Esophagus muscularis mucosa (tissue), 4 donors: ENCODE measurements around the gene IDH2. TPM values are rescaled to one million over a fixed set of nuclear protein-coding genes. Genes with fewer than 3 reads are reported as not detected.

Experiments used
- DNase-seq: peaks from one replicate; pipeline ENCODE4 v3.0.0-alpha.2; 2017; ENCODE audit errors: extremely low spot score
- H3K27ac ChIP-seq, 4 donors: fragments of 200-600 bp; sonication (generic); replicated peaks in 1 of 4; 1 replicate in 3 of 4; 2 replicates in 1 of 4; pipeline ENCODE4 v1.5.1; 2016 to 2019; ENCODE audit warnings: mild to moderate bottlenecking in 1 of 4
- H3K27me3 ChIP-seq, 4 donors: fragments of 200-600 bp; sonication (generic); one replicate each; pipeline versions ENCODE4 v1.5.1 to v1.6.0; 2016 to 2019
- H3K36me3 ChIP-seq, 4 donors: fragments of 200-600 bp; sonication (generic); one replicate each; pipeline ENCODE4 v1.5.1; 2016 to 2019
- H3K4me1 ChIP-seq, 4 donors: fragments of 200-600 bp; sonication (generic); one replicate each; pipeline ENCODE4 v1.5.1; 2016 to 2019
- H3K4me3 ChIP-seq, 4 donors: fragments of 200-600 bp; sonication (generic); 1 replicate in 2 of 4; 2 replicates in 2 of 4; pipeline ENCODE4 v1.5.1; 2016 to 2019; ENCODE audit warnings: mild to moderate bottlenecking in 4 of 4, moderate library complexity in 1 of 4
- H3K9me3 ChIP-seq, 4 donors: fragments of 200-600 bp; sonication (generic); 1 replicate in 3 of 4; 2 replicates in 1 of 4; pipeline ENCODE4 v1.5.1; 2016 to 2019
- EP300 ChIP-seq: sonication (generic); formaldehyde crosslinking; IDR thresholded peaks from one replicate; pipeline ENCODE4 v1.6.1; 2017; ENCODE audit warnings: antibody characterized with exemption
- POLR2A ChIP-seq: fragments of 450-650 bp; IDR thresholded peaks from one replicate; pipeline ENCODE4 v1.6.1; 2017; ENCODE audit warnings: antibody characterized with exemption, moderate library complexity, mild to moderate bottlenecking, low read depth
- POLR2AphosphoS5 ChIP-seq, 2 donors: sonication (generic); formaldehyde crosslinking; IDR thresholded peaks; one replicate each; pipeline ENCODE4 v1.6.1; 2017; ENCODE audit warnings: antibody characterized with exemption in 2 of 2
- WGBS: methylation state at CpG from one replicate; pipeline ENCODE4 v1.1.5; 2018; 5-methylcytosine and 5-hydroxymethylcytosine counted together
- intact Hi-C: fragments of 100-400 bp; cut with DNase I; formaldehyde crosslinking; loops from one replicate; pipeline ENCODE4 v1.15.1; 2023
- total RNA-seq, 4 donors: library from RNA; depleted of rRNA; stranded (reverse); fragments of >200 nt; gene quantifications; one replicate each; pipeline versions ENCODE4 v1.1.0 to v1.2.1, GENCODE V29; 2016
- TF ChIP-seq, protein P1 (sequence below), 3 experiments: fragments of 200-600 bp in 2 of 3; fragments of 450-650 bp in 1 of 3; sonication (generic) in 2 of 3; IDR thresholded peaks; one replicate each; pipeline ENCODE4 v1.5.1; 2017 to 2019; ENCODE audit warnings: antibody characterized with exemption in 3 of 3, mild to moderate bottlenecking in 2 of 3, moderate library complexity in 1 of 3

IDH2 gene
- total RNA-seq, 4 donors from 2014 or later, result 119 to 228 (median 171) TPM

DNA sequence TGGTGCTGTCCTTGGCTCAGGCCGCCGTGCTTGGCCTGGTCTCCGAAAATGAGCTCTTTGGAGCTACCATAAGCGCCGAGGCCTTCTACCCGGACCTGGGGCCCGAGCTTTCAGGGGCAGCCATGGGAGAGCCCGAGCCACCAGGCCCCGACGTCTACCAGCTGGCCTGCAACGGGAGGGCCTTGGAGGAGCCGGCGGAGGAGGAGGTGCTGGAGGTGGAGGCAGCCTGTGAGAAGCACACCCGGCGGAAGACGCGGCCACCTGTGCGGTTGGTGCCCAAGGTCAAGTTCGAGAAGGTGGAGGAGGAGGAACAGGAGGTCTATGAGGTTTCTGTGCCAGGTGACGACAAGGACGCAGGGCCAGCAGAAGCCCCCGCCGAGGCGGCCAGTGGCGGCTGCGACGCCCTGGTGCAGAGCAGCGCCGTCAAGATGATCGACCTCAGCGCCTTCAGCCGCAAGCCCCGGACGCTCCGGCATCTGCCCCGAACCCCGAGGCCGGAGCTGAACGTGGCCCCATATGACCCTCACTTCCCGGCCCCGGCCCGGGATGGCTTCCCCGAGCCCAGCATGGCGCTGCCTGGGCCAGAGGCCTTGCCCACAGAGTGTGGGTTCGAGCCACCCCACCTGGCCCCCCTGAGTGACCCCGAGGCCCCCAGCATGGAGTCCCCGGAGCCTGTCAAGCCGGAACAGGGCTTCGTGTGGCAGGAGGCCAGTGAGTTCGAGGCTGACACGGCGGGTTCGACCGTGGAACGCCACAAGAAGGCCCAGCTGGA, 34.9 kb downstream of the IDH2 start:
- intact Hi-C loops, result loop anchor here (5.0 kb wide), 1 partner anchor 65 kb away; the partner anchor contains the start of gene ZNF710
- peaks cover 0 to 25% (median 19%) of the 10 kb centered on the region in 4 donors for H3K36me3 ChIP-seq
- no peak for DNase-seq
- H3K27me3 ChIP-seq, result no peaks in the 10 kb centered on the region
- no peaks in the 10 kb centered on the region for H3K9me3 ChIP-seq
- H3K4me3 ChIP-seq, result no peak overlapping the region
- TF ChIP-seq POLR2A (no peak), POLR2AphosphoS5 (IDR thresholded peaks at IDR 0.05) (no peak), EP300 (no peak)
- TF ChIP-seq, protein P1, sequence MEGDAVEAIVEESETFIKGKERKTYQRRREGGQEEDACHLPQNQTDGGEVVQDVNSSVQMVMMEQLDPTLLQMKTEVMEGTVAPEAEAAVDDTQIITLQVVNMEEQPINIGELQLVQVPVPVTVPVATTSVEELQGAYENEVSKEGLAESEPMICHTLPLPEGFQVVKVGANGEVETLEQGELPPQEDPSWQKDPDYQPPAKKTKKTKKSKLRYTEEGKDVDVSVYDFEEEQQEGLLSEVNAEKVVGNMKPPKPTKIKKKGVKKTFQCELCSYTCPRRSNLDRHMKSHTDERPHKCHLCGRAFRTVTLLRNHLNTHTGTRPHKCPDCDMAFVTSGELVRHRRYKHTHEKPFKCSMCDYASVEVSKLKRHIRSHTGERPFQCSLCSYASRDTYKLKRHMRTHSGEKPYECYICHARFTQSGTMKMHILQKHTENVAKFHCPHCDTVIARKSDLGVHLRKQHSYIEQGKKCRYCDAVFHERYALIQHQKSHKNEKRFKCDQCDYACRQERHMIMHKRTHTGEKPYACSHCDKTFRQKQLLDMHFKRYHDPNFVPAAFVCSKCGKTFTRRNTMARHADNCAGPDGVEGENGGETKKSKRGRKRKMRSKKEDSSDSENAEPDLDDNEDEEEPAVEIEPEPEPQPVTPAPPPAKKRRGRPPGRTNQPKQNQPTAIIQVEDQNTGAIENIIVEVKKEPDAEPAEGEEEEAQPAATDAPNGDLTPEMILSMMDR (IDR thresholded peaks at IDR 0.05), result no peak
- peaks cover 36 to 54% (median 50%) of the 10 kb centered on the region in 4 donors for H3K4me1 ChIP-seq
- WGBS, result 91% methylated on average over 51 of the region's 55 CpGs
- peak overlapping the region in 1 of 4 donors; percentile 86 for H3K27ac ChIP-seq

DNA sequence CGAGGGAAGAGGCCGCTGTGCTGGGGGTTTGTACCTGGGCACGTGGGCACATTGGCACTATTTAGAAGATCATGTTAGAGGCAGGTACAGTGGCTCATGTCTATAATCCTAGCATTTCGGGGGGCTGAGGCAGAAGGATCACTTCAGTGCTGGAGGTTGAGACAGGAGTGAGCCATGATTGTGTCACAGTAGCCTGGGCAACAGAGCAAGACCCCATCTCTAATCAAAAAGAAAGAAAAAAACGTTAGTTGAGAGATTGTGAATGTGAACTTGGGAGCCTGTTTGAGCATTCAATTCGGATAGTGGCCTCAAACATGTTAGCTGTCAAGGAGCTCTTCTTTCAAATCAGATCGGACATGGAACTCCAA, 36.6 kb downstream of the IDH2 start:
- Histone ChIP-seq H3K4me3 (no peak overlapping the region), H3K36me3 (peaks cover 0 to 25% (median 18%) of the 10 kb centered on the region in 4 donors), H3K27ac (peak overlapping the region; percentile 77 to 86 (median 81)), H3K4me1 (peaks cover 47 to 59% (median 55%) of the 10 kb centered on the region in 4 donors), H3K27me3 (no peaks in the 10 kb centered on the region), H3K9me3 (no peaks in the 10 kb centered on the region)
- intact Hi-C loops, result loop anchor here (5.0 kb wide), 1 partner anchor 63 kb away; the partner anchor contains the start of gene ZNF710
- 79% methylated on average over 7 of the region's 7 CpGs for WGBS
- TF ChIP-seq POLR2AphosphoS5 (IDR thresholded peaks at IDR 0.05) (no peak), EP300 (no peak), POLR2A (no peak)
- TF ChIP-seq, protein P1 (IDR thresholded peaks at IDR 0.05), result no peak
- DNase-seq, result no peak

DNA sequence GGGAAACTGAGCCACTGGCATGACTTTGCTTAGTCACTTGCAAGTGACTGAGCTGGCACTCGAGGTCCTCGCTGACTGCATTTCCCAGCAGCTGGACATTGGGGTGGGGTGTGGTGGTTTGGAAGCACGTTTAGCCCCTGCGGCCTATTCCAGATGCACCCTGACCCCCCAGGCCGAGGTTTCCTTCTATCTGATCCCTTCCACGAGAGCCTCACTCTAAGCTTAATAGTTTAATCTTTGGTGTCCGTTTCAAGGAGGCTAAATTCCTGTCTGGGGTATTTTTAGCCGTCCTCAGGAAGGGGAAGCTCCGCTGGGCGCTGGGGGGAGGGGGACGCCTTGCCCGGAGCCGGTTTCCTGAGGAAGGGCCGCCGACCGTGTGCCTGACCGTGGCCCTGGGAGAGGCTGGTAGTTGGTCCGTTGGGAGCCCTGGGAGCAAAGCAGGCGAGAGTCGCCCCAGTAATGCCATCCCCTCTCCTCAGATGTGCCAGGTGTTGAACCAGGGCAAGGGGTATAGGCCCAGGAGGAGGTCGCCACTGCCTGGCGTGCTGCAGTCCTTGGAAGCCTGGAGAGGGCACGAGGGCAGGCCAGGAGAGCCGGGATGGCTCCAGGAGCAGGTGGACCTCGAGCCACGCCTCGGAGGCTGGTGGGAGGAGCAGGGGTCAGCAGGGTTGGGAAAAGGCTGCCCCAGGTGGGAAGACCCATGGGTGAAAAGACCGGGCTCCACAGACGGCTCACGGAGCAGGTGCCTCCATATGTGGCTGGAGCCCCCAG, 37.2 kb downstream of the IDH2 start:
- TF ChIP-seq POLR2AphosphoS5 (IDR thresholded peaks at IDR 0.05) (peak; percentile 35), EP300 (no peak), POLR2A (no peak)
- TF ChIP-seq, protein P1 (IDR thresholded peaks at IDR 0.05), result peak in 1 of 3 experiments; percentile 5
- Histone ChIP-seq H3K4me1 (peaks cover 52 to 59% (median 57%) of the 10 kb centered on the region in 4 donors), H3K27ac (peak overlapping the region; percentile 77 to 86 (median 81)), H3K27me3 (no peaks in the 10 kb centered on the region), H3K9me3 (no peaks in the 10 kb centered on the region), H3K4me3 (peak overlapping the region in 2 of 4 donors; percentile 9 to 22), H3K36me3 (peaks cover 0 to 25% (median 18%) of the 10 kb centered on the region in 4 donors)
- 29% methylated on average over 25 of the region's 30 CpGs for WGBS
- intact Hi-C loops, result loop anchor here (5.0 kb wide), 1 partner anchor 63 kb away; the partner anchor contains the start of gene ZNF710
- DNase-seq, result no peak

DNA sequence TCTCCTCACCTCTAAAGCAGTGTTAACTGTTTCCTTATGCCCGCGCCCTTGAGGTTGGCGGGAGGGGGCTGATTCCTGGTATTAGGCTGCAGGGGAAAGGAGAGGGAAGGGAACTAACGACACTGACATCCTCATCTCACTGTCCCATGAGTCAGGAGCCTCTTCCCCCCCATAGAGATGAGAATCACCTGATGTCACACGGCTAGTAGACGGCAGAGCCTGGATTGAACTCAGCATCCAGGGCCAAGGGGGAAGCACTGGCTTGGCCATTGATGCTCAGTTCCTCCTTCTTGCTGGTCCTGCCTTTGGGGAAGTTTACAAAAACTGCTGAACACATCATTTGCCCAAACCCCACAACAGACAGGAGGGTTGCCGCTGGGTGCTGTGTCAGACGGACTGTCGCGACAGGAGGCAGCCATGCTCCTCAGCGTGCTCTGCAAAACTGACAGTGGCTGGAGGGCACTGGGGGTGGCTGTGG, 38.5 kb downstream of the IDH2 start:
- no peak for TF ChIP-seq POLR2A
- peak in 1 of 2 donors; percentile 61 for TF ChIP-seq POLR2AphosphoS5 (IDR thresholded peaks at IDR 0.05)
- TF ChIP-seq, protein P1 (IDR thresholded peaks at IDR 0.05), result no peak
- H3K27me3 ChIP-seq, result no peaks in the 10 kb centered on the region
- H3K27ac ChIP-seq, result peak overlapping the region; percentile 58 to 86 (median 80)
- 82% methylated on average over 11 of the region's 11 CpGs for WGBS
- DNase-seq, result no peak
- no peaks in the 10 kb centered on the region for H3K9me3 ChIP-seq
- intact Hi-C loops, result no loop called here
- no peak overlapping the region for H3K4me3 ChIP-seq
- peaks cover 62 to 70% (median 68%) of the 10 kb centered on the region in 4 donors for H3K4me1 ChIP-seq
- H3K36me3 ChIP-seq, result peaks cover 0 to 20% (median 17%) of the 10 kb centered on the region in 4 donors
